SJCRH30 (cell line): ENCODE data around the gene TIPARP. TPM values are rescaled to one million over a fixed set of nuclear protein-coding genes. Genes with fewer than 3 reads are reported as not detected.
"Not testable (repeated sequence)": the region's sequence is repeated elsewhere in the genome, so short reads cannot be mapped to it uniquely, and the experiment has no call there.

Source experiments
- DNase-seq, 2 experiments: peaks; one replicate each; pipeline ENCODE4 v3.0.0-alpha.2; 2015 to 2020
- H3K27ac ChIP-seq: fragments of 250-450 bp; sonication (Bioruptor Pico); 2 replicates; pipeline ENCODE4 v1.5.1; 2020; ENCODE audit warnings: mild to moderate bottlenecking, moderate library complexity
- H3K27me3 ChIP-seq: fragments of 250-450 bp; sonication (Bioruptor Pico); 2 replicates; pipeline ENCODE4 v1.5.1; 2020; ENCODE audit warnings: mild to moderate bottlenecking, moderate library complexity
- H3K36me3 ChIP-seq: fragments of 250-450 bp; sonication (Bioruptor Pico); 2 replicates; pipeline ENCODE4 v1.5.1; 2020; ENCODE audit warnings: mild to moderate bottlenecking, moderate library complexity
- H3K4me1 ChIP-seq: fragments of 250-450 bp; sonication (Bioruptor Pico); 2 replicates; pipeline ENCODE4 v1.5.1; 2020; ENCODE audit warnings: mild to moderate bottlenecking, moderate library complexity
- H3K4me3 ChIP-seq: fragments of 250-450 bp; sonication (Bioruptor Pico); 2 replicates; pipeline ENCODE4 v1.5.1; 2020; ENCODE audit warnings: mild to moderate bottlenecking, moderate library complexity
- H3K9me3 ChIP-seq: fragments of 250-450 bp; sonication (Bioruptor Pico); replicated peaks from 2 replicates; pipeline ENCODE4 v1.5.1; 2020; ENCODE audit warnings: mild to moderate bottlenecking, moderate library complexity
- total RNA-seq: library from RNA; depleted of rRNA; stranded (reverse); fragments of >200 nt; shearing (Covaris generic); gene quantifications from 2 replicates; pipeline ENCODE4 v1.2.3, GENCODE V29; 2014

TIPARP gene
- total RNA-seq, 1 experiment from 2014 or later, result 31.2 TPM

GRCh38 chr3:156641618-156641975, 32.8 kb upstream of the TIPARP start:
- no peaks in the 10 kb centered on the region for H3K36me3 ChIP-seq
- H3K27me3 ChIP-seq, result no peaks in the 10 kb centered on the region
- no peaks in the 10 kb centered on the region for H3K4me1 ChIP-seq
- DNase-seq, result no peak
- H3K4me3 ChIP-seq, result no peak overlapping the region
- H3K27ac ChIP-seq, result no peak overlapping the region
- H3K9me3 ChIP-seq, result no peaks in the 10 kb centered on the region

DNA sequence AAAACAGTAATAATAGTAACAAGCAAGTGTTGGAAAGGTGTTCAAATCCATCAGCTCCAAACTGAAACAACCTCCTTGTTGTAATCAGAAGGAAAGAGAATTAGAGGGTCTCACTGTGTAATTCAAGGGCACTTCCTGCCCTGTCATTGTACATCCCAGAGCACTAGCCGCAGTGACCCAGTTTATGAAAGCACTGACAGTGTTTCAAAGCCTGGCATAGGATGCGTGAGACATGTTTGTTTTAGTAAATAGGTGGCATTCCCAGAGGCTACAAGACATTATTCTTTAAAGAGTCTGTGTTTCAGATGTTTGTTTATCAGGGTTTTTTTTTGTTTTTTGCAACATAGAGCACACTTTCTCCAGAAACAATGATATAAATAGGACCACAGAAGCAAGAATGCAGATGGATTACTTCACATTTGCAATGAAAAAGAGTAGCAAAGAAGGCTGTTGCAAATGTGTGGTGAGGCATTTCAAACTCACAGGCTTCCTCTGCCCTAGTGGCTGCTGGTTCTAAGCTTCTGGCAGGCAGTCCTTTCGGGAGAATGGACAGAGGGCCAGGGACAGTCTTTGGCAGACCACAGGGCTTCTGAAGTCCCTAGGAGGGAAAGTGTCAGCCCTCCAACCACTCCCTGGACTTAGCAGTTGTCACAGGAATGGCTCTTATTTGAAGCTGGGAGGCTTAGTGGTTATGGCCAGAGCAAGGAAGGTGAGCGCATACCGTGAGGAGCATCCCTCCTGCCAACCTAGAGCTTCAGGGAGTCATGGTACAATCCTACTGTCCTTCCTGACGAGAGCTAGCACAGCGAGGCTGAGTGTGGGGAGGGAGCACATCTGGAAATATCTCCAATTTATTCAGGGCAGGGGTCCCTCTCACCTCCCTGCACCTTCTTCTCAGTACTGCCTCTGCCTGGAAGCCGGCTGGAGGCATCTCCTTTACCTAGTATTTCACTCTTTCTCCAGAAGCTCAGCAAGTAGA, 31.4 kb upstream of the TIPARP start:
- no peaks in the 10 kb centered on the region for H3K4me1 ChIP-seq
- H3K36me3 ChIP-seq, result no peaks in the 10 kb centered on the region
- no peak overlapping the region for H3K4me3 ChIP-seq
- H3K27me3 ChIP-seq, result no peaks in the 10 kb centered on the region
- no peak for DNase-seq
- no peaks in the 10 kb centered on the region for H3K9me3 ChIP-seq
- no peak overlapping the region for H3K27ac ChIP-seq

DNA sequence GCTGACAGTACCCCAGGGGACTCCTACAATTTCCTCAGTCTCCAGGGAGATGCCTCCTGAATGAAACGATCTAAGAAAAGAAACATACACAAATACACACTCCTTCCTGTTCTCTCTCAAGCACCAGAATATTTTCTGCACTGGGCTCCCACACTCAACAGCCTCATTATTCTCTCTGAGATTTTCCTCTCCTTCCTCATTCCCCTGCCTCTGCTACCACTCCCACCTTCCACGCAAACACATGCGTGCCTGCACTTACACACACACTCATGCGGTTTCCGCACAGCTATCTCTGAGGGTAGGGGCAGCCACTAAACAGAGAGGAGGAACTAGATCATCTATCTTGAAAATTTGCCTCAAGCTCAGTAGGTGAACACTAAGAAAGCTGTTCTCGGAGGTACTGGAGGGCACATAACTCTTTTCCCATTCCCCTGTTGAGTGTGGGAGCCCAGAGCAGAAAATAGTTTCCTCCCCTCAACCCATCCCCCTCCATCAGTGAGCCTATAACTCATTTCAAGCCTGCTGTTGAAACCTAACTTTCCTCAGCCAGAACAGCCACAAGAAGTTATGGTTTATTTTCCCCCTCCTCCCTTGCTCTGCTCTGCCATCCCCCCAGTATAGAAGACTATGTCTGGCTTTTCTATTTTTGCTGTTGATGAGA, 30.5 kb upstream of the TIPARP start:
- Histone ChIP-seq H3K4me3 (no peak overlapping the region), H3K4me1 (no peaks in the 10 kb centered on the region), H3K9me3 (no peaks in the 10 kb centered on the region), H3K27ac (no peak overlapping the region), H3K27me3 (no peaks in the 10 kb centered on the region), H3K36me3 (no peaks in the 10 kb centered on the region)
- no peak for DNase-seq

GRCh38 chr3:156644958-156645357, 29.4 kb upstream of the TIPARP start:
- H3K9me3 ChIP-seq, result no peaks in the 10 kb centered on the region
- H3K4me1 ChIP-seq, result no peaks in the 10 kb centered on the region
- no peak overlapping the region for H3K27ac ChIP-seq
- H3K27me3 ChIP-seq, result no peaks in the 10 kb centered on the region
- no peak for DNase-seq
- no peaks in the 10 kb centered on the region for H3K36me3 ChIP-seq
- no peak overlapping the region for H3K4me3 ChIP-seq

GRCh38 chr3:156646958-156647357, 27.4 kb upstream of the TIPARP start:
- DNase-seq, result no peak
- no peak overlapping the region for H3K4me3 ChIP-seq
- H3K36me3 ChIP-seq, result no peaks in the 10 kb centered on the region

GRCh38 chr3:156648086-156648485, 26.3 kb upstream of the TIPARP start:
- H3K4me1 ChIP-seq, result no peaks in the 10 kb centered on the region
- no peak overlapping the region for H3K4me3 ChIP-seq
- no peaks in the 10 kb centered on the region for H3K9me3 ChIP-seq
- H3K27ac ChIP-seq, result no peak overlapping the region
- no peaks in the 10 kb centered on the region for H3K36me3 ChIP-seq
- DNase-seq, result no peak
- no peaks in the 10 kb centered on the region for H3K27me3 ChIP-seq

More at GRCh38 chr3:156646958-156647357, 27.4 kb upstream of the TIPARP start:
- Histone ChIP-seq H3K27ac (no peak overlapping the region), H3K9me3 (no peaks in the 10 kb centered on the region), H3K4me1 (no peaks in the 10 kb centered on the region), H3K27me3 (no peaks in the 10 kb centered on the region)

- no peak overlapping the region for H3K27ac ChIP-seq
- H3K9me3 ChIP-seq, result no peaks in the 10 kb centered on the region
- H3K4me3 ChIP-seq, result no peak overlapping the region
- no peaks in the 10 kb centered on the region; the same call in 1 of the 2 replicates for H3K27me3 ChIP-seq
- DNase-seq, result no peak
- H3K4me1 ChIP-seq, result no peaks in the 10 kb centered on the region
- no peaks in the 10 kb centered on the region for H3K36me3 ChIP-seq
Observed at GRCh38 chr3:156649681-156650080, 24.7 kb upstream of the TIPARP start.

GRCh38 chr3:156652661-156653060, 21.7 kb upstream of the TIPARP start:
- not testable (repeated sequence) for H3K27me3 ChIP-seq, H3K4me3 ChIP-seq, H3K4me1 ChIP-seq, H3K36me3 ChIP-seq, H3K9me3 ChIP-seq, H3K27ac ChIP-seq, DNase-seq

GRCh38 chr3:156654834-156655233, 19.6 kb upstream of the TIPARP start:
- H3K36me3 ChIP-seq, result no peaks in the 10 kb centered on the region
- no peak overlapping the region for H3K27ac ChIP-seq
- no peaks in the 10 kb centered on the region for H3K9me3 ChIP-seq
- no peaks in the 10 kb centered on the region for H3K4me1 ChIP-seq
- no peak for DNase-seq
- no peak overlapping the region for H3K4me3 ChIP-seq
- H3K27me3 ChIP-seq, result no peaks in the 10 kb centered on the region; the same call in 1 of the 2 replicates

DNA sequence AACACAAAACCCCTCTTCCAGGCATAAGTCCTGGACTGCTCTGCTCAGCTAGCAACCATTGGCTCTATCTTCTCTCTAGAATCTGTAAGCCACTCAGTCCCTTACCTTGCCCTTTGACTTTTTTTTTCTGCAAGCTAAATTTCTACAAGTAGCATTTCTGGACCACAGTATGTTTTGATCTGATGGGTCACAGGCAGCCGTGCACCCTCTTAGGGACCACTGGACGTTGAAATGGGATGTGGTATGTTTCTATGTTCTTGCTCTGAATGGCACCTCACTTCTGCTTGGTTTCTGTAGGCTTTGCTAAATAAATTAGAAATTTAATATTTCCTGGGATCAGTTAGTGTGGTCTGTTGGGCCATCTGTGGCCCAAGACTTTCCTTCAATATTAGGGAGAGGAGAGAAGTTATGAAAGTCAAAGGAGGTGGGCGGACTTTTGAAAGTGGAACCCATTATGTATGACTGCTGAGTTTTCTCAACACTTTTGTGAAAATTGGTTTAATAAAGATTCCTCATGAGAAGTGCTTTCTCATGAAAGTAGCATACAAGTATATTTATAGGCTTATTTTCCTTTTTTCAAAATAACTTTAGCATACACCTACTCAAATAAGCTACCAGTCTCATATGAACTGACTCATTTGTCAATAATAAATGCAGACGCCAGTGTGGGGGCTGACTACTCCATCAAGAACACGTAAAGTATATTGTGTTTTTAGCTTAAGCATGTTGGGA, 18.4 kb upstream of the TIPARP start:
- Histone ChIP-seq H3K36me3 (no peaks in the 10 kb centered on the region), H3K9me3 (no peaks in the 10 kb centered on the region), H3K27me3 (no peaks in the 10 kb centered on the region; the same call in 1 of the 2 replicates), H3K4me3 (no peak overlapping the region), H3K4me1 (no peaks in the 10 kb centered on the region), H3K27ac (no peak overlapping the region)
- DNase-seq, result no peak

DNA sequence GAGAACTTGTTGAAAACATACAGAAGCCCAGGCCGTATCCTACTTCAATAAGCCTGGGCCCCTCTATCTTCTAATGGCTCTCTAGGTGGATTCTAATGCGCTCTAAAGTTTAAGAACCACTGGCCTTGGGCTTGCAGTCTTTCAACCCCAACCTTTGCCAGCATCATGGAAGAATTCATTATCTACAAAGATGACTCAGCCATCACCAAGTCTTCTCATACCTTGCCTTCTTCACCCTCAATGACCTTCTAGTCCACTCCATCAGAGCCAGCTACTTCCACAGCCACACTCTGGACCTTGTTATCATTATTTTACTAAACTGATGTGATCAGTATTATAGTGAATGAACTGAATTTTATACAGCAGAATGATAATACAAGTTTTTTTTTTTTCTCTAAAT, 16.9 kb upstream of the TIPARP start:
- no peaks in the 10 kb centered on the region; the same call in 1 of the 2 replicates for H3K27me3 ChIP-seq
- no peak overlapping the region for H3K27ac ChIP-seq
- no peak for DNase-seq
- H3K9me3 ChIP-seq, result no peaks in the 10 kb centered on the region
- H3K4me1 ChIP-seq, result no peaks in the 10 kb centered on the region
- no peaks in the 10 kb centered on the region for H3K36me3 ChIP-seq
- H3K4me3 ChIP-seq, result no peak overlapping the region

GRCh38 chr3:156657862-156658731, 16.3 kb upstream of the TIPARP start:
- no peak for DNase-seq
- Histone ChIP-seq H3K9me3 (no peaks in the 10 kb centered on the region), H3K27ac (no peak overlapping the region), H3K36me3 (no peaks in the 10 kb centered on the region), H3K27me3 (no peaks in the 10 kb centered on the region; the same call in 1 of the 2 replicates), H3K4me3 (no peak overlapping the region), H3K4me1 (no peaks in the 10 kb centered on the region)

GRCh38 chr3:156658732-156659090, 15.7 kb upstream of the TIPARP start:
- no peak overlapping the region for H3K27ac ChIP-seq
- no peaks in the 10 kb centered on the region for H3K4me1 ChIP-seq
- no peaks in the 10 kb centered on the region for H3K9me3 ChIP-seq
- no peaks in the 10 kb centered on the region for H3K36me3 ChIP-seq
- no peaks in the 10 kb centered on the region; the same call in 1 of the 2 replicates for H3K27me3 ChIP-seq
- DNase-seq, result no peak
- H3K4me3 ChIP-seq, result no peak overlapping the region

- Histone ChIP-seq H3K4me3 (no peak overlapping the region), H3K4me1 (no peaks in the 10 kb centered on the region), H3K27ac (no peak overlapping the region), H3K27me3 (no peaks in the 10 kb centered on the region), H3K36me3 (no peaks in the 10 kb centered on the region), H3K9me3 (no peaks in the 10 kb centered on the region)
- DNase-seq, result no peak
Observed at GRCh38 chr3:156659260-156659659, 15.1 kb upstream of the TIPARP start.
